ENCODE results near the gene CYFIP2. TPM values are rescaled to one million over a fixed set of nuclear protein-coding genes. Genes with fewer than 3 reads are reported as not detected.

CYFIP2 gene
- total RNA-seq, 4 donors from 2014 or later, result 46.5 to 155 (median 57.2) TPM

- DNase-seq, result no peak
- Histone ChIP-seq H3K4me1 (no peaks in the 10 kb centered on the region), H3K27ac (no peak overlapping the region), H3K4me3 (no peak overlapping the region), H3K27me3 (no peaks in the 10 kb centered on the region), H3K36me3 (no peaks in the 10 kb centered on the region), H3K9me3 (no peaks in the 10 kb centered on the region)
- TF ChIP-seq CTCF (IDR thresholded peaks at IDR 0.05) (no peak), POLR2A (IDR thresholded peaks at IDR 0.05) (no peak)
Observed at GRCh38 chr5:157350939-157351801, 85.2 kb downstream of the CYFIP2 start.

DNA sequence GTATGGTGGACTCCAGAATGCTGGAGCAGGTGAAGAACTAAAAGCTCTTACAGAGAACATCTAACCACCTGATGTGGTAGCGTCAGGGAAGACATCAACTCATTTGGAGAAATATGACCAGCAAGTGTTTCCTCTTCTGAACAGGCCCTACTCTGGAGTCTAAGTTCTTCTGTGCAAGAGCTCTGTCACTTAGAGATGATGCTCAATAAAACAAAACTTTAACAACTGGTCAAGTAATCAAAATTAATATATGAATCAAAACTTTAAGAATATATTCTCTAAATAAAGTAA, 85.8 kb downstream of the CYFIP2 start:
- Histone ChIP-seq H3K27ac (no peak overlapping the region), H3K9me3 (no peaks in the 10 kb centered on the region), H3K4me3 (no peak overlapping the region), H3K4me1 (no peaks in the 10 kb centered on the region), H3K36me3 (no peaks in the 10 kb centered on the region), H3K27me3 (no peaks in the 10 kb centered on the region)
- TF ChIP-seq CTCF (IDR thresholded peaks at IDR 0.05) (no peak), POLR2A (IDR thresholded peaks at IDR 0.05) (no peak)
- DNase-seq, result no peak

DNA sequence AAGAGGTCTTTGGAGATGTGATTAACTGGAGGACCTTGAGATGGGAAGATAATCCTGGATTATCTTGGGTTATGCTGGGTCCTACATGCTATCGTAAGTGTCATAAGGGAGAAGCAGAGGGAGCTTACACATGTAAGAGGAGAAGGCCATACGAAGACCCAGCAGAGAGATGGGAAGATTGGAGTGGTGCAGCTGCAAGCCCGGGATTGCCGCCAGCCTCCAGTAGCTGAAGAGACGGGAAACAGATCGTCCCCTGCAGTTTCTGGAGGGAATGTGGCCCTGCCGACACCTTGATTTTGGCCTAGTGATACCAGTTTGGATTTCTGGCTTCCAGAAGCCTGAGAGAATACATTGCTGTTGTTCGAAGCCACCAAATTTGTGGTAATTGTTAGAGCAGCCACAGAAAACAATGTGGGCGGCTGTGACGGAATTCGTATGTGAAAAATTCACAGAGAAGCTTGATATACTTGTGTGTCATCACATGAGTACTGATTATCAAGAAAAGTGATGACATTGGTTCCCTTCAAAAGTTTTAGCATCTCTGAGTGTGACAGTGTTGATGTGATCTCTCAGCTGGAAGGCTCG, 86.9 kb downstream of the CYFIP2 start:
- DNase-seq, result no peak
- no peaks in the 10 kb centered on the region for H3K36me3 ChIP-seq
- no peak overlapping the region for H3K27ac ChIP-seq
- TF ChIP-seq POLR2A (IDR thresholded peaks at IDR 0.05) (no peak), CTCF (IDR thresholded peaks at IDR 0.05) (no peak)
- H3K4me1 ChIP-seq, result no peaks in the 10 kb centered on the region
- H3K4me3 ChIP-seq, result no peak overlapping the region
- H3K27me3 ChIP-seq, result no peaks in the 10 kb centered on the region
- no peaks in the 10 kb centered on the region for H3K9me3 ChIP-seq

DNA sequence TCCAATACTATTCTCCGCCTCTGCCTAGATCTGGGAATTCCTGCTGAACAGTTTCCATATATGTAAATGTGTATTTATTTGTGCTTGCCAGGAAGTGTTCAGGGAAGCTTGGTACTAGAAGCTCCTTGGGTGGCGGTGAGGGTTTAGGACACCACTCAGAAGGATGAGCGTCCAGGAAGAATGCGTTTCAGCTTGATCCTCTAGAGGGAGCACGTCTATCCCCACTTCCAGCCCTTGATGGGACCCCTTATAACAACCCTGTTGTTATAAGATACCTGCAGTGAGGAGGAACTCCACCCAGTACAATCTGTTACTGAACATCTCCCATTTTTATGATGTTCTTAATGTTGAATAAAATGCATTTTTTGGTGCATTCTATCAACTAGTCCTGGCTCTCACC, 88.9 kb downstream of the CYFIP2 start:
- no peaks in the 10 kb centered on the region for H3K9me3 ChIP-seq
- H3K27ac ChIP-seq, result no peak overlapping the region
- DNase-seq, result no peak
- no peaks in the 10 kb centered on the region for H3K36me3 ChIP-seq
- H3K27me3 ChIP-seq, result no peaks in the 10 kb centered on the region
- TF ChIP-seq CTCF (IDR thresholded peaks at IDR 0.05) (no peak), POLR2A (IDR thresholded peaks at IDR 0.05) (no peak)
- no peaks in the 10 kb centered on the region for H3K4me1 ChIP-seq
- no peak overlapping the region for H3K4me3 ChIP-seq

DNA sequence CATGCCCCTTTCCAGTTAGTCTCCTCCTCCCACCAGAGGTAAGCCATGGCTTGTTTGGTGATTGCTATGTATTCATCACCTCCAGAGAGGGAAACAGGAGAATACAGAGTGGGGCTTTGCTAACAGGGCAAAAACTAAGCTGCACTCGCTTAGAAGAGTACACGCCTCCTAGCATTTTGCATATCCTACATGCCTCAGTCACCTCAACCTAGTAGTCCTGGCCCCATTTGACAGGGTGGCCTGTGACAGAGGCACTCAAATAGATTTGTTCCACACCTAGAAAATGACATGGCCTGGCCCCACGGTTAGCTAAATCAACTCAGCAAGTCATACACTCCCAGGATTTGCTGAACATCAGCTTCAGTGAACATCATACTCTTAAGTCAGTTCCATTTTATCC, 90.7 kb downstream of the CYFIP2 start:
- Histone ChIP-seq H3K9me3 (no peaks in the 10 kb centered on the region), H3K36me3 (peaks cover 0 to 3% (median 0%) of the 10 kb centered on the region in 3 donors), H3K4me1 (no peaks in the 10 kb centered on the region), H3K4me3 (no peak overlapping the region), H3K27ac (no peak overlapping the region), H3K27me3 (no peaks in the 10 kb centered on the region)
- DNase-seq, result no peak
- TF ChIP-seq POLR2A (IDR thresholded peaks at IDR 0.05) (no peak), CTCF (IDR thresholded peaks at IDR 0.05) (no peak)

All from Peyer's patch (tissue), 4 donors.